ENCODE results near the gene RAB6B.

DNA sequence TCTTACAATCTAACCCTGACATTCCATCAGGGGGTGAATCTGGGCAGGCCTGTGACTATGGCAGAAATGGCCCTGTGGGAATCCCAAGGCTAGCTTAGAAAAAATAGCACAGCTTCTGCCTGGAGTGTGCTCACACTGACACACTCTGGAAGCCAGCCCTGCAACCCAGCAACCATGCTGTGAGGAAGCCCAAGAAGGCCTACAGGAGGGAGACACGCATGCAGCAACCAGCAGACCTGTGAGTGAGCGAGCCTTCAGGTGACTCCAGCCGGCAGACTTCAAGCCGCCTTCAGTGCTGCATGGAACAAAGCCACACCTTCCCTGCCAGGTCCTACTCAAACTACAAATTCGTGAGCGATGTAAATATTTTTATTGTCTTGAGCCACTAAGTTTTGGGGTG lies 26.1 kb downstream of the RAB6B start:
- TF ChIP-seq, protein P1, sequence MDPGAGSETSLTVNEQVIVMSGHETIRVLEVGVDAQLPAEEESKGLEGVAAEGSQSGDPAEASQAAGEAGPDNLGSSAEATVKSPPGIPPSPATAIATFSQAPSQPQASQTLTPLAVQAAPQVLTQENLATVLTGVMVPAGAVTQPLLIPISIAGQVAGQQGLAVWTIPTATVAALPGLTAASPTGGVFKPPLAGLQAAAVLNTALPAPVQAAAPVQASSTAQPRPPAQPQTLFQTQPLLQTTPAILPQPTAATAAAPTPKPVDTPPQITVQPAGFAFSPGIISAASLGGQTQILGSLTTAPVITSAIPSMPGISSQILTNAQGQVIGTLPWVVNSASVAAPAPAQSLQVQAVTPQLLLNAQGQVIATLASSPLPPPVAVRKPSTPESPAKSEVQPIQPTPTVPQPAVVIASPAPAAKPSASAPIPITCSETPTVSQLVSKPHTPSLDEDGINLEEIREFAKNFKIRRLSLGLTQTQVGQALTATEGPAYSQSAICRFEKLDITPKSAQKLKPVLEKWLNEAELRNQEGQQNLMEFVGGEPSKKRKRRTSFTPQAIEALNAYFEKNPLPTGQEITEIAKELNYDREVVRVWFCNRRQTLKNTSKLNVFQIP (CRISPR knock-in tag; IDR thresholded peaks at IDR 0.05; ENCODE audit: borderline replicate concordance, low read depth), result no peak
- TF ChIP-seq ARNTL (CRISPR knock-in tag; IDR thresholded peaks at IDR 0.05; ENCODE audit: borderline replicate concordance, low read depth) (no peak), ZNF8 (CRISPR knock-in tag; IDR thresholded peaks at IDR 0.05) (no peak), ZC3H10 (CRISPR knock-in tag; IDR thresholded peaks at IDR 0.05) (no peak), OSR1 (CRISPR knock-in tag; IDR thresholded peaks at IDR 0.05) (no peak), ZFP3 (CRISPR knock-in tag; IDR thresholded peaks at IDR 0.05) (no peak), PPARA (CRISPR knock-in tag; IDR thresholded peaks at IDR 0.05; ENCODE audit: borderline replicate concordance) (no peak), ZNF565 (CRISPR knock-in tag; conservative IDR thresholded peaks at IDR 0.05; ENCODE audit: low read depth) (no peak), ZFP30 (CRISPR knock-in tag; IDR thresholded peaks at IDR 0.05) (no peak), RARB (CRISPR knock-in tag; IDR thresholded peaks at IDR 0.05) (no peak), SNAI2 (CRISPR knock-in tag; IDR thresholded peaks at IDR 0.05) (no peak)
- TF ChIP-seq, protein P2, sequence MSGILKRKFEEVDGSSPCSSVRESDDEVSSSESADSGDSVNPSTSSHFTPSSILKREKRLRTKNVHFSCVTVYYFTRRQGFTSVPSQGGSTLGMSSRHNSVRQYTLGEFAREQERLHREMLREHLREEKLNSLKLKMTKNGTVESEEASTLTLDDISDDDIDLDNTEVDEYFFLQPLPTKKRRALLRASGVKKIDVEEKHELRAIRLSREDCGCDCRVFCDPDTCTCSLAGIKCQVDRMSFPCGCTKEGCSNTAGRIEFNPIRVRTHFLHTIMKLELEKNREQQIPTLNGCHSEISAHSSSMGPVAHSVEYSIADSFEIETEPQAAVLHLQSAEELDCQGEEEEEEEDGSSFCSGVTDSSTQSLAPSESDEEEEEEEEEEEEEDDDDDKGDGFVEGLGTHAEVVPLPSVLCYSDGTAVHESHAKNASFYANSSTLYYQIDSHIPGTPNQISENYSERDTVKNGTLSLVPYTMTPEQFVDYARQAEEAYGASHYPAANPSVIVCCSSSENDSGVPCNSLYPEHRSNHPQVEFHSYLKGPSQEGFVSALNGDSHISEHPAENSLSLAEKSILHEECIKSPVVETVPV (CRISPR knock-in tag; IDR thresholded peaks at IDR 0.05), result no peak
- TF ChIP-seq, protein P3, sequence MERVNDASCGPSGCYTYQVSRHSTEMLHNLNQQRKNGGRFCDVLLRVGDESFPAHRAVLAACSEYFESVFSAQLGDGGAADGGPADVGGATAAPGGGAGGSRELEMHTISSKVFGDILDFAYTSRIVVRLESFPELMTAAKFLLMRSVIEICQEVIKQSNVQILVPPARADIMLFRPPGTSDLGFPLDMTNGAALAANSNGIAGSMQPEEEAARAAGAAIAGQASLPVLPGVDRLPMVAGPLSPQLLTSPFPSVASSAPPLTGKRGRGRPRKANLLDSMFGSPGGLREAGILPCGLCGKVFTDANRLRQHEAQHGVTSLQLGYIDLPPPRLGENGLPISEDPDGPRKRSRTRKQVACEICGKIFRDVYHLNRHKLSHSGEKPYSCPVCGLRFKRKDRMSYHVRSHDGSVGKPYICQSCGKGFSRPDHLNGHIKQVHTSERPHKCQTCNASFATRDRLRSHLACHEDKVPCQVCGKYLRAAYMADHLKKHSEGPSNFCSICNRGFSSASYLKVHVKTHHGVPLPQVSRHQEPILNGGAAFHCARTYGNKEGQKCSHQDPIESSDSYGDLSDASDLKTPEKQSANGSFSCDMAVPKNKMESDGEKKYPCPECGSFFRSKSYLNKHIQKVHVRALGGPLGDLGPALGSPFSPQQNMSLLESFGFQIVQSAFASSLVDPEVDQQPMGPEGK (CRISPR knock-in tag; IDR thresholded peaks at IDR 0.05; ENCODE audit: borderline replicate concordance), result no peak

Data from SK-N-SH treated with all-trans-retinoic acid at 6 μM for 48 hours (cell line).